B cell (primary cell): ENCODE data around the gene RCBTB1. TPM values are rescaled to one million over a fixed set of nuclear protein-coding genes. Genes with fewer than 3 reads are reported as not detected.

ENCODE experiments used
- ATAC-seq: fragments of 200-7000 bp; cut with Tn5 transposase; one replicate; pipeline ENCODE4 v1.10.0; 2021; ENCODE audit warnings: low read depth, mild to moderate bottlenecking, moderate number of reproducible peaks, moderate library complexity
- CTCF ChIA-PET: fragments of 350-600 bp; sonication (Branson Sonifier 250); formaldehyde crosslinking; loops from one replicate; lab custom pipeline; 2021; ENCODE audit warnings: antibody characterized with exemption, inconsistent platforms; lab: Charles Lee
- POLR2A ChIA-PET: fragments of 350-600 bp; sonication (Branson Sonifier 250); formaldehyde crosslinking; loops from one replicate; lab custom pipeline; 2021; ENCODE audit warnings: antibody characterized with exemption; lab: Charles Lee
- DNase-seq: peaks from one replicate; pipeline ENCODE4 v3.0.0; 2013
- H2AFZ ChIP-seq: 2 replicates; pipeline ENCODE4 v1.6.1; 2012; ENCODE audit warnings: mild to moderate bottlenecking, low read depth, low read length; ENCODE audit not compliant: insufficient read depth, poor library complexity, severe bottlenecking
- H3K27ac ChIP-seq, 2 donors: 1 replicate in 1 of 2; 2 replicates in 1 of 2; pipeline ENCODE4 v1.5.1; 2012 to 2013; ENCODE audit warnings: low read length in 2 of 2, mild to moderate bottlenecking in 2 of 2, moderate library complexity in 1 of 2
- H3K27me3 ChIP-seq, 4 experiments: fragments of 200-600 bp in 1 of 4; sonication (generic) in 1 of 4; replicated peaks in 1 of 4; 1 replicate in 2 of 4; 2 replicates in 2 of 4; pipeline versions ENCODE4 v1.6.1 to v1.7.0; 2013 to 2016; ENCODE audit warnings: low read length in 3 of 4, mild to moderate bottlenecking in 2 of 4, mixed read lengths in 1 of 4, moderate library complexity in 1 of 4; ENCODE audit not compliant: insufficient read depth in 4 of 4, control insufficient read depth in 3 of 4; ENCODE audit errors: control extremely low read depth in 1 of 4
- H3K36me3 ChIP-seq, 2 experiments: replicated peaks in 1 of 2; 1 replicate in 1 of 2; 2 replicates in 1 of 2; pipeline versions ENCODE4 v1.6.1 to v1.7.1; 2013; ENCODE audit warnings: low read length in 1 of 2; ENCODE audit not compliant: insufficient read depth in 2 of 2, control insufficient read depth in 1 of 2; ENCODE audit errors: control extremely low read depth in 1 of 2, extremely low read depth in 1 of 2
- H3K4me1 ChIP-seq, 2 donors: fragments of 200-600 bp in 1 of 2; sonication (generic) in 1 of 2; 1 replicate in 1 of 2; 2 replicates in 1 of 2; pipeline versions ENCODE4 v1.5.1 to v1.6.1; 2013 to 2017; ENCODE audit warnings: low read length in 2 of 2; ENCODE audit not compliant: control insufficient read depth in 2 of 2, insufficient read depth in 2 of 2
- H3K4me2 ChIP-seq: replicated peaks from 2 replicates; pipeline ENCODE3; 2012; ENCODE audit warnings: mild to moderate bottlenecking, low read depth, low read length; ENCODE audit not compliant: poor library complexity, severe bottlenecking
- H3K4me3 ChIP-seq, 5 experiments: fragments of 200-600 bp in 1 of 5; sonication (generic) in 1 of 5; 1 replicate in 3 of 5; 2 replicates in 2 of 5; pipeline versions ENCODE4 v1.5.1 to v1.7.0; 2011 to 2016; ENCODE audit warnings: low read length in 4 of 5, mild to moderate bottlenecking in 4 of 5, low read depth in 2 of 5, control low read depth in 1 of 5, moderate library complexity in 1 of 5; ENCODE audit not compliant: insufficient read depth in 1 of 5; ENCODE audit errors: control extremely low read depth in 1 of 5, extremely low read depth in 1 of 5
- H3K79me2 ChIP-seq: fragments of 200-600 bp; sonication (generic); one replicate; pipeline ENCODE4 v1.6.0; 2016; ENCODE audit warnings: low read length; ENCODE audit not compliant: control insufficient read depth, insufficient read depth
- H3K9ac ChIP-seq: fragments of 200-600 bp; sonication (generic); 2 replicates; pipeline ENCODE4 v1.6.1; 2017; ENCODE audit warnings: mild to moderate bottlenecking, low read length, moderate library complexity
- H3K9me3 ChIP-seq, 3 donors: one replicate each; pipeline versions ENCODE4 v1.6.1 to v1.7.1; 2013; ENCODE audit warnings: low read length in 2 of 3; ENCODE audit not compliant: control insufficient read depth in 2 of 3, insufficient read depth in 1 of 3; ENCODE audit errors: control extremely low read depth in 1 of 3
- H4K20me1 ChIP-seq: 2 replicates; pipeline ENCODE4 v1.6.0; 2012; ENCODE audit warnings: mild to moderate bottlenecking, low read length; ENCODE audit not compliant: insufficient read depth, control insufficient read depth, poor library complexity, severe bottlenecking
- H3K27ac Mint-ChIP-seq: one replicate; pipeline ENCODE4 v1.8.0; 2021; ENCODE audit warnings: mixed read lengths
- H3K27me3 Mint-ChIP-seq: one replicate; pipeline ENCODE4 v1.8.0; 2021; ENCODE audit warnings: mixed read lengths
- H3K4me1 Mint-ChIP-seq: one replicate; pipeline ENCODE4 v1.8.0; 2021; ENCODE audit warnings: mixed read lengths
- H3K4me3 Mint-ChIP-seq: one replicate; pipeline ENCODE4 v1.8.0; 2021; ENCODE audit warnings: mixed read lengths
- H3K9me3 Mint-ChIP-seq: one replicate; pipeline ENCODE4 v1.8.0; 2022; ENCODE audit warnings: mixed read lengths; ENCODE audit not compliant: insufficient read depth
- CTCF ChIP-seq: fragments of 200-600 bp; IDR thresholded peaks from one replicate; pipeline ENCODE4 v1.8.0; 2022; ENCODE audit warnings: antibody characterized with exemption, mild to moderate bottlenecking
- EZH2 ChIP-seq: IDR thresholded peaks from 2 replicates; pipeline ENCODE4 v1.6.1; 2012; ENCODE audit warnings: borderline replicate concordance, low read depth, mild to moderate bottlenecking, moderate library complexity, low read length; ENCODE audit not compliant: insufficient read depth, poor library complexity, severe bottlenecking
- WGBS: methylation state at CpG from one replicate; pipeline ENCODE4 v1.1.5; 2013; ENCODE audit warnings: missing lambda C conversion rate; ENCODE audit not compliant: insufficient coverage; 5-methylcytosine and 5-hydroxymethylcytosine counted together
- intact Hi-C: fragments of 100-400 bp; cut with micrococcal nuclease; formaldehyde crosslinking; loops from one replicate; pipeline ENCODE4 v1.10.0; 2022
- polyA plus RNA-seq: library from polyadenylated mRNA; depleted of rRNA; stranded (reverse); fragments of >200 nt; gene quantifications from 2 replicates; pipeline ENCODE4 v1.2.3, GENCODE V29; 2012
- total RNA-seq, 2 donors: library from RNA; stranded (reverse); fragments of 120-200 nt in 1 of 2; gene quantifications; 1 replicate in 1 of 2; 2 replicates in 1 of 2; pipeline versions ENCODE4 v1.2.3 to v1.2.4, GENCODE V29; 2013 to 2022

RCBTB1 gene
- total and polyA plus RNA-seq, 2 donors (not counting 1 experiment from before 2014, with no cell fraction given), result 10.7 to 35.2 TPM

- DNase-seq (no peak), ATAC-seq (no peak)
- Histone ChIP-seq H3K36me3 (peaks cover 0 to 49% of the 10 kb centered on the region in 2 experiments), H4K20me1 (no peaks in the 10 kb centered on the region), H3K27ac (no peak overlapping the region), H3K27me3 (no peaks in the 10 kb centered on the region), H3K4me3 (no peak overlapping the region), H3K79me2 (no peaks in the 10 kb centered on the region), H2AFZ (no peak overlapping the region), H3K4me1 (peaks cover 7 to 8% of the 10 kb centered on the region in 2 donors), H3K4me2 (no peak overlapping the region), H3K9me3 (no peaks in the 10 kb centered on the region), H3K9ac (no peak overlapping the region)
- POLR2A ChIA-PET, result no interaction called here
- Mint-ChIP-seq H3K4me1 (peaks cover 24% of the 10 kb centered on the region), H3K27ac (no peak overlapping the region), H3K4me3 (no peak overlapping the region), H3K27me3 (no peaks in the 10 kb centered on the region), H3K9me3 (no peaks in the 10 kb centered on the region)
- 100% methylated on average over 1 of the region's 5 CpGs for whole genome bisulfite sequencing
- intact Hi-C loops, result no loop called here
- CTCF ChIA-PET, result interaction anchor here (0.7 to 1.0 kb wide), 3 partner anchors 82 to 414 kb away, joined by 3 read pairs; no protein-coding TSS in a partner anchor
- TF ChIP-seq CTCF (no peak), EZH2 (no peak)
Observed at GRCh38 chr13:49524740-49525501, 60.4 kb downstream of the RCBTB1 start.

GRCh38 chr13:49521224-49521623 lies 64.1 kb downstream of the RCBTB1 start:
- no peak overlapping the region for H3K27ac Mint-ChIP-seq
- no peaks in the 10 kb centered on the region for H3K79me2 ChIP-seq
- ChIA-PET CTCF (no interaction called here), POLR2A (no interaction called here)
- no peak overlapping the region for H3K4me3 ChIP-seq
- H3K9me3 Mint-ChIP-seq, result no peaks in the 10 kb centered on the region
- H3K9me3 ChIP-seq, result no peaks in the 10 kb centered on the region
- H3K27ac ChIP-seq, result no peak overlapping the region
- H3K27me3 Mint-ChIP-seq, result no peaks in the 10 kb centered on the region
- peaks cover 0 to 3% of the 10 kb centered on the region in 2 donors for H3K4me1 ChIP-seq
- ATAC-seq (no peak), DNase-seq (no peak)
- H3K9ac ChIP-seq, result no peak overlapping the region
- H3K36me3 ChIP-seq, result peaks cover 10 to 60% of the 10 kb centered on the region in 2 experiments
- H2AFZ ChIP-seq, result no peak overlapping the region
- no peak overlapping the region for H3K4me2 ChIP-seq
- H4K20me1 ChIP-seq, result no peaks in the 10 kb centered on the region
- peaks cover 4% of the 10 kb centered on the region for H3K4me1 Mint-ChIP-seq
- intact Hi-C loops, result no loop called here
- H3K4me3 Mint-ChIP-seq, result no peak overlapping the region
- TF ChIP-seq CTCF (no peak), EZH2 (no peak)
- no peaks in the 10 kb centered on the region for H3K27me3 ChIP-seq
- 97% methylated on average over 3 of the region's 4 CpGs for WGBS
